ENCODE results near the gene CALHM5.
"Not testable (repeated sequence)": the region's sequence is repeated elsewhere in the genome, so short reads cannot be mapped to it uniquely, and the experiment has no call there.

Gene CALHM5, protein sequence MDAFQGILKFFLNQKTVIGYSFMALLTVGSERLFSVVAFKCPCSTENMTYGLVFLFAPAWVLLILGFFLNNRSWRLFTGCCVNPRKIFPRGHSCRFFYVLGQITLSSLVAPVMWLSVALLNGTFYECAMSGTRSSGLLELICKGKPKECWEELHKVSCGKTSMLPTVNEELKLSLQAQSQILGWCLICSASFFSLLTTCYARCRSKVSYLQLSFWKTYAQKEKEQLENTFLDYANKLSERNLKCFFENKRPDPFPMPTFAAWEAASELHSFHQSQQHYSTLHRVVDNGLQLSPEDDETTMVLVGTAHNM

DNA sequence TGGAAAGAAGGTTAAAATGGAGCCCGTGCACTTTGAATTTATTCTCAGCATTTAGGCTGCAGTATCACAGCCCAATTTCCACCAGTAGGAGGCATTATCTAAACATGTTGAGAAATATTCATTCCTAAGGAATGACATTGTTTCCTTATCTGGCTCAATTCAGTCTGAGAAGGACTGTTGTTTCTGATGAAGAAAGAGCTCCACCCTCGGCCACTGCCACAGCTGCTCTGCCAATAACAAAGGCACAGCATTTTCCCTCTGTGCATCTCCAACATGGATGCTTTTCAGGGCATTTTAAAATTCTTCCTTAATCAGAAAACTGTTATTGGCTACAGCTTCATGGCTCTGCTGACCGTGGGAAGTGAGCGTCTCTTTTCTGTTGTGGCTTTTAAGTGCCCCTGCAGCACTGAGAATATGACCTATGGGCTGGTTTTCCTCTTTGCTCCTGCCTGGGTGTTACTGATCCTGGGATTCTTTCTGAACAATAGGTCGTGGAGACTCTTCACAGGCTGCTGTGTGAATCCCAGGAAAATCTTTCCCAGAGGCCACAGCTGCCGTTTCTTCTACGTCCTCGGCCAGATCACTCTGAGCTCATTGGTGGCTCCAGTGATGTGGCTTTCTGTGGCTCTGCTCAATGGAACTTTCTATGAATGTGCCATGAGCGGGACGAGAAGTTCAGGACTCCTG lies at the start of gene CALHM5:
CALHM5 (plus strand) TSS at position 216 of the 687 bp plus-strand sequence; CDS start at position 274, 58 bp downstream.
- peak; percentile 59 for DNase-seq (ENCODE audit: low read depth, low spot score)

DNA sequence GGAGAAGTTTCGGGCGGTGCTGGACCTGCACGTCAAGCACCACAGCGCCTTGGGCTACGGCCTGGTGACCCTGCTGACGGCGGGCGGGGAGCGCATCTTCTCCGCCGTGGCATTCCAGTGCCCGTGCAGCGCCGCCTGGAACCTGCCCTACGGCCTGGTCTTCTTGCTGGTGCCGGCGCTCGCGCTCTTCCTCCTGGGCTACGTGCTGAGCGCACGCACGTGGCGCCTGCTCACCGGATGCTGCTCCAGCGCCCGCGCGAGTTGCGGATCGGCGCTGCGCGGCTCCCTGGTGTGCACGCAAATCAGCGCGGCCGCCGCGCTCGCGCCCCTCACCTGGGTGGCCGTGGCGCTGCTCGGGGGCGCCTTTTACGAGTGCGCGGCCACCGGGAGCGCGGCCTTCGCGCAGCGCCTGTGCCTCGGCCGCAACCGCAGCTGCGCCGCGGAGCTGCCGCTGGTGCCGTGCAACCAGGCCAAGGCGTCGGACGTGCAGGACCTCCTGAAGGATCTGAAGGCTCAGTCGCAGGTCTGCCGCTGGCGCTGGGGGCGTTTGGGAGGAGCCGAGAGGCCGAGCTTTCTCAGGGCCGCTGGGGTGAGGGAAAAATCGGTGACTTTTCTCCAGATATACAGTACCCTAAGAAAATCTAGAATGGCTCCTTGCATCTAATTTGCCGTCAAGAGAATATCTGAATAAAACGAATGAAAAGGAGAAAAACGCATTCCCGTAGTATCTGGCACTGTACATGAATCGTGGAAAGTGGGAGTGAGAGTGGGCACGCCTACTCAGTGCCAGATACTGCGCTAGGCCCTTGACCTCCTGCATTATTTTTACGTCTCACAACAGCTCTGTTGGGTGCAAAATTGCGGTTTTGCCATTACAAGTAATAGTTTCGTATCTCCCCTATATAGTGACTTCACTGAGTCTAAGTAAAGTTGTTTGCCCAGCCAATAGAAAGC lies 49.2 kb upstream of the CALHM5 start:
- DNase-seq (ENCODE audit: low read depth, low spot score) = peak; percentile 92

DNA sequence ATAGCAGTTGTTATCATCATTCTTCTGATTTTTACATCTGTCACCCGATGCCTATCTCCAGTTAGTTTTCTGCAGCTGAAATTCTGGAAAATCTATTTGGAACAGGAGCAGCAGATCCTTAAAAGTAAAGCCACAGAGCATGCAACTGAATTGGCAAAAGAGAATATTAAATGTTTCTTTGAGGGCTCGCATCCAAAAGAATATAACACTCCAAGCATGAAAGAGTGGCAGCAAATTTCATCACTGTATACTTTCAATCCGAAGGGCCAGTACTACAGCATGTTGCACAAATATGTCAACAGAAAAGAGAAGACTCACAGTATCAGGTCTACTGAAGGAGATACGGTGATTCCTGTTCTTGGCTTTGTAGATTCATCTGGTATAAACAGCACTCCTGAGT lies 48.1 kb upstream of the CALHM5 start:
- no peak for DNase-seq (ENCODE audit: low read depth, low spot score)

DNA sequence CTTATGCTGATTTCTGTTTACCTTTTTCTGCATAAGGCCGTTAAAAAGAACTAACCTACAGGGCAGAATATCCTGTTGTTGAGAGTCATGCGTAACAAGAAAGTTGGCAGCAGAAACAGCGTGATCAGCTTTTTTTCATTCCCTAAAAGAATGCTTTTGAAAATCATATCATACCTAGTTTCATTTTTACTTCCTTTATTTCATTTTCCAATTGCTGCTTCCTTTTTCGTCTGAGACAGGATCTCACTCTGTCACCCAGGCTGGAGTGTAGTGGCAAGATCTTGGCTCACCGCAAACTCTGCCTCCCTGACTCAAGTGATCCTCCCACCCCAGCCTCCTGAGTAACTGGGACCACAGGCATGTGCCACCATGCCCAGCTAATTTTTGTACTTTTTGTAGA lies 46.2 kb upstream of the CALHM5 start:
- DNase-seq (ENCODE audit: low read depth, low spot score) = no peak

DNA sequence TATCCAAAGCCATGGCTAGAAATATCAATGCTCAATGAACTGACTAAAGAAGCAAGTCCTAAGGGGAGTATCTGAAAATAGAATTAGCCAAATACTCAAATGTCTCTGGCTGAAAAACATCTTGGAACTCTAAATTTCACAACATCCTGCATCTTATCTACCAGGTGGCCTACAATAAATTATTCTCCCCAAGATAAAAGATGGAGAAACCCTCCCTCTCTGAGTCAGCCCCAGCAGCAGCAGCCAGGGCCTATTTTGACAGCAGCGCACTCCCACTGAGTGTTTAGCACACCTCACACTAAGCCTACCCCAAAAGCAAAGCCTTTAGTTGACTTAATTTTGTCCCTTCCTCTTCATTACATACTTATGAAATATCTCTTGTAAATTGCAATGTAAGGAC lies 44.3 kb upstream of the CALHM5 start:
- DNase-seq (ENCODE audit: low read depth, low spot score) = no peak

DNA sequence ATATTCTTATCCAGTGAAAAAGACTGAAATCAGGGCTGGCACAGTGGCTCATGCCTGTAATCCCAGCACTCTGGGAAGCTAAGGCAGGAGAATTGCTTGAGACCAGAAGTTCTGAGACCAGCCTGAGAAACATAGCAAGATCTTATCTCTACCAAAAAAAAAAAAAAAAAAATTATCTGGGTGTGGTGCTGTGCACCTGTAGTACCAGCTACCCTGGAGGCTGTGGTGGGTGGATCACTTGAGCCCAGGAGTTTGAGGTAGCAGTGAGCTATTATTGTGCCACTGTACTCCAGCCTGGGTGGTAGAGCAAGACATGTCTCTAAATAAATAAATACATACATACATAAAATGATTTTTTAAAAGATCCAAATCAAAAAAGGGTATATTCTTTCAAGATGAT lies 43.9 kb upstream of the CALHM5 start:
- no peak for DNase-seq (ENCODE audit: low read depth, low spot score)

DNA sequence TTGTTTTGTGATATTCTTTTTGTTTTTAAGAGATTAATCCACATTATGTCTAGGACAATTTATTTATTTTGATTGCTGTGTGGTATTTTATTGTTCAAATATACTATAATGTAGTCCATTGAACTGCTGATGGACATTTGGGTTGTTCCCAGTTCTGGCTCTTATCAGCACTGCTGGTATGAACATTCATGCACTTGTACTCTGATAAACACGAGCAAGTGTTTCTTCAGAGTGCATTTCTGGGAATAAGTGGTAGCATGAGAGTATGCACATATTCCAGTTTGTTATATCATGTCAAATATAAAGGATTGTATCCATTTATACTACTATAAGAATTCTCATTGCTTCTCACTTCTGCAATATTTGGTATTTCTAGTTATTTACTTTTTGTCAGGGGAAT lies 43.1 kb upstream of the CALHM5 start:
- no peak for DNase-seq (ENCODE audit: low read depth, low spot score)

DNA sequence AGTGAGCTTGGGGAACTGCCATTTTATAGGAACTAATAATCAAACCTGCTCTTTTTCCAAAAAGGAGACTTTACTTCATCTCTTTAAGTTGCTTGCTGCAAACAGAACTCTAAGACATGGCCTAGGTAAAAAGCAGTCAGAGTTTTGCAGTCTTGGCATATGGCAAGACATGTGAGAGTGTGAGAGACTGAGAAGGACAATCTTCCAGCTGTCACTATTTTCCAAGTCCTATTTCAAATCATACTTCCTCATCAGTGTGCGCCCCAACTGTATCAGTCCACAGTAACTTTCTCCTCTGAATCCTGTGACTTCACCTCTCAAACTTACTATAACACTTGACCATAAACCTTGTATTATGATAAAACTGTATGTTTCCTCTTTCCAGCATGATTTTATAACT lies 39.9 kb upstream of the CALHM5 start:
- no peak for DNase-seq (ENCODE audit: low read depth, low spot score)

DNA sequence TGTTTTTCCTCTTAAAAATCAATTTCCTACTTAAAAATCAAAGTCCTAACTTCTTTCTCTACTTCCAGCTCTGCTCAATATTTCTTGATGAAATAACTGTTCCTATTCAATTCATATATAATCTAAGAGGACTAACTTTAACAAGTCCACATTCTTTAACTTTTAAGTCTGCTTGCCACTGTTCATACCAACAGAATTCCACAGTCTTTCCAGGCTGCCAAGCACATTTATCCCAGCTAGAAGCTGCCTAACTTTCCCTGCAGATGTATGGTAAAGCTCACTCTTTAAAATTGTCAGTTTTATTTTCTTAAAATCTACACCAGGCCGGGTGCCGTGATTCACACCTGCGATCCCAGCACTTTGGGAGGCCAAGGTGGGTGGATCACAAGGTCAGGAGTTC lies 38.7 kb upstream of the CALHM5 start:
- DNase-seq (ENCODE audit: low read depth, low spot score) = no peak

DNA sequence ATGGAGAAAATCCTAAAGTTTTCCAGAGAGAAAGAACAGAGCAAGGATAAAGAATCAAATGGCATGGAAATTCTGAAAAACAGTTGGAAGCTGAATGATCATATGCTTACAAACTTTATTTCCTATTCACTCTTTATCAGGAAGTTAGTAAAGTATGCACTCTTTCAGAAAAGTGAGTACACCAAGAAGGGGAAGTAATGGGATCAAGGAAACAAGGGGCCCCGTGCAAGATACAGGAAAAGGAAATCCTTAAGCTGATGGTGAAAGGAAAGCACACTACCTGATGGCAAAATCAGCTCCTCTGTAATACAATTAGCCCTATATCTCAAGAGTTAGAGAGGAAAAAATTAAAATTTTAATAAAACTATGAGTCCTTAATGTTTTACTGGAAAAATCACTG lies 36.3 kb upstream of the CALHM5 start:
- no peak for DNase-seq (ENCODE audit: low read depth, low spot score)

DNA sequence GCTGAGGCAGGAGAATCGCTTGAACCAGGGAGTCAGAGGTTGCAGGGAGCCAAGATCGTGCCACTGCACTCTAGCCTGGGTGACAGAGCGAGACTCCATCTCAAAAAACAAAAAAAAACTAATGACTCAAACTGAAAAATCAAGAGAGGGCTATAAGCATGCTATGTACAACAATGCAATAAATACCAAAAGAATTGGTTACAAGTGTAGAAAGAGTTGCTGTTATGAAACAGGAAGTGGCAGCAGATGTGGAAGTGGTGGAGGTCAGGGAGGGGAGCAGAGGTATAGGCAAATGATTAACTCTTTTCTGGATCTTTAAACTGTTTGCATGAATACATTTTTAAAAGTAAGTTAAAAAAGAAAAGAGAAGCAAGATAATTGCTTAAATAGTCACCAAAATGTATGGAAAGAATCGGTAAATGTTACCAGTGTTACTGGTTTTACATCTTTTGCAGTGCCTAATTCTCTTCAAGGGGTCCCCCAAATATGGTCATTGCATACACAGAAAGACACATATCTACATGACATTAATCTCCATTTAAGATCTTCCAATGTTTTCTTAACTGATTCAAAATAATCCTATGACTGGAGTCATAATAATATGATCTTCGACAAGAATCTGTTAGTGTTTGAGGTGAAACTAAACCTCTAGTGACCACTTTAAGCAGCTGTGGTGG lies 35.3 kb upstream of the CALHM5 start:
- DNase-seq (ENCODE audit: low read depth, low spot score) = no peak

DNA sequence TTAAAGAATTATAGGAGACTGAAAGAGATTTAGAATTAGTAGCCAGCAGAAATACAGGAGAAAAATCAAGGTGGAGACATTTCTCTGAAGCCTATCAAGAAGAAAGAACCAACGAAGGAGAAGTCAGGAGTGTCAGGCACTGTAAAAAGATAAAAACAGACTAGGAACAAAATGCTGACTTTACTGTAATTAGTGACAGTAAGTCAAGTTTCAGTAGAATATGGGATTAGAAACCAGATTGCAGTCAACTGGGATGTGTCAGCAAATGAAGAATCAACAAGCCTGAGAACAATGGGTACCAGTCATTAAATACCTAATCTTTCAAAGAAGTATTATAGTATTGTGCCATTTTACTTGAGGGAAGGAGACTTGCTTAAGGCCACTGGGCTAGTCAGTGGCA lies 28.7 kb upstream of the CALHM5 start:
- no peak for DNase-seq (ENCODE audit: low read depth, low spot score)

DNA sequence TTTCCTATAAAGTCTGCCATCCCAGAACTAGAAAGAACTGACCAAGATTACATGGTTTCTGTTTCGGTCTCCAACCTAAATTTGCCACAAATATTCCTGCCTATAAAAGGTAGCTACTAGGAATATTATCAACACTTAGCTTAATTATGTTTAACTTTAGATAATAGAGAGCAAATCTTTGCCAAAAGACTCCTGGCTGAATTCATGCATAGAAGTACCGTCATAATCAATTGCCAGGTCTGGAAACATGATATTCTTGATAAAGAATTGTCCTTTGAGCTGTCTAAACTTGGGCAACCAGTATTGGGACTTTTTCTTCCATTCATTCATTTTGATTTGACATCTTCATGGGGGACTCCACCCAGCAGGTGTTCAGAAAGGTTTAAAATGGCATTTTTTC lies 27.8 kb upstream of the CALHM5 start:
- no peak for DNase-seq (ENCODE audit: low read depth, low spot score)

DNA sequence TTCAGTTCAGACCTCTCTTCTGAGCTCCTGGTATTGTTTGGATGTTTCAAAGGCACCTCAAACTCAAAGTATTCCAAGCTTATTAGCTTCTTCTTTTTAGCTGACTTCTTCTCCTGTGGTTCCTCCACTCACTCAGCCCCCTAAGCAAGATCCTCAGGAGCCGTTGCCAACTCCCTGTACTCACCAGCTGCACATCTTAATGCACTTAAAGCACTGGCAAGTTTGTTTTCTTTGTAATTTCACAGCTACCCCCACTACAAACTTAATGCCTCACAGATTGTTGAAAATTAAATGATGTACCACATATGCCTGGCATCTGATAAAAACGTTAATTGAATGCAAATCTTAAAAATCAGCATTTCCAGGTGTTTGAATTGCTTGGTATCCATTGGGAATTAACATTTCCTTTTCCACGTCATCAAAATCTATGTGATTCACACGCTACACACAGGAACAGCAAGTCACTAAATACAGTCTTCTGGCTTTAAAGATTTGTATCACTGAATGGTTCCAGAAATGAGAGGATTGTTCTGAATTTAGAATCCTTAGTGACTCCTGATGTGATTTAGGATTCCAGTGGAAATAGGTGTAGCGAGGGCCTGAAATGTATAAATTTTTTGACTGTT lies 25.8 kb upstream of the CALHM5 start:
- DNase-seq (ENCODE audit: low read depth, low spot score) = no peak

DNA sequence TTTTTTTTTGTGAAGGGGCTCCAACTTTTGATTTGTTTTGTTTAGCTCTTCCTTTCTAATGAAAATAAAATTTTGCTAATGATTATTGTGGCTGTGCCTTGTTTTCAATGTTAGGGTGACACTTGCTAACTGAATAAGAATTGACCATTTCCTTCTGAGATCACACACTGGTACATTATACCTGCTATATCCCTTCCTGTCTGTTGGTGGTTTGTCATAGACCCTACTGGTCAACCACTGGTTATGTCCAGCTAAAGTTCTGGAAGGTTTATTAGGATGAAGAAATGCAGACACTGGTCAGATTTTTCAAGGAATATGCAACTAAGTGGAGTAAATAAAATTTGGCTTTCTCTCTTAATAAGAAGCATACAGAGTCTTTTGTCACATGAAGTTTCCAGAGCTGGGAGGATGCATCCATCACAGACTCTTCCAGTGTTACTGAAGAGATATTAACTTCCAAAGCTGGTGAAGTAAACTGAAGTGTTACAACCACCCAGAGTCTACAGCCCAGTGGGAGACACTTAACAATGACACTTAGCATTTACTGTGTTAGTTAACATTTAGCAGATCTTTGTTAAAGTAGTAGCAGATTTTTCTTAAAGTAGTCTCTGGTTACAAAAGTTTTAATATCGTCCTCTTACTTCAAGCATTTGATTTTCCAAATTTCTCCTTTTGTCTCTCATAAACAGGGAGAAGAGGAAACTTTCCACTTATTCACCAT lies 19.7 kb upstream of the CALHM5 start:
- no peak for DNase-seq (ENCODE audit: low read depth, low spot score)

DNA sequence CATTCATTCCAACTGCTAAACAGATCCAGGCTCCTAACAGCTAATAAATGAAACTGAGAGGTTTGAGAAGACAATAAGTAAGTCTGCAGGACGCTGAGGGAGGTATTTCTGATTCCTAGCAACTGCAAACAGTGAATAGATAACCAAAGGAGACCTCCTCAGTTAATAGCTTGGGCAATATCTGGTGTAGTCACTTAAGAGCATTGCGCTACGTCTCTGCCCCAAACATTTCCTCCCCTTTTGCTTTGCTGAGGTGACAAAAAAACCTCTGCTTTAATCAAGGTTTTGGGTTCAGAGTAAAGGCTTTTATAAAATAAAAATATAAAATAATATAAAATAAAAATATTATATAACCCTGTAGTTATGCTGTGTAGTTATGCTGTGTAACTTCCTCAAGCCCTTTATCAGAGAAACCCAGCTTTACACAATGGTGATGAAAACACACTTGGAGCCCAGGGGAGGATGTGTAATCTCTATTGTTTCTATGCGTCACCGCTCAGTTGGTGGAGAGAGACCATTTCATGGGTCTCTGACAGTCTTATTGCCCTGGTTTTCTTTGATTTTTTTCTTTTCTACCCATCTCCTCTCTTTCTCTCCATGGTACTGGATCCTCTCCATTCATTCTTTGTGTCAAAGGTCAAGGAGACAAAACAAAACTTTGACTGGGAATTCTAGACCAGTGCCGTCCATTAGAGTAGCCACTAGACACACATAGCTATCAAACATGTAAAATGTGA lies 18.9 kb upstream of the CALHM5 start:
- no peak for DNase-seq (ENCODE audit: low read depth, low spot score)

DNA sequence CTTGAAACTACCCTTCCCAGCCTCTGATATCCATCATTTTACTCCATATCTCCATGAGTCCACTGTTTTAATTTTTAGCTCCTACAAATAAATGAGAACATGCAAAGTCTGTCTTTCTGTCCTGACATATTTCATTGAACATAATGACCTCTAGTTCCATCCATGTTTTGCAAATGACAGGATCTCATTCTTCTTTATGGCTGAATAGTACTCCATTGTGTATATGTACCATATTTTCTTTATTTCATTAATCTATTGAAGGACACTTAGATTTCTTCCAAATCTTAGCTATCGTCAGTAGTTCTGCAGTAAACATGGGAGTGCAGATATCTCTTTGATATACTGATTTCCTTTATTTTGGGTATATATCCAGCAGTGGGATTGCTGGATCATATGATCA lies 16.3 kb upstream of the CALHM5 start:
- not testable (repeated sequence) for DNase-seq (ENCODE audit: low read depth, low spot score)

DNA sequence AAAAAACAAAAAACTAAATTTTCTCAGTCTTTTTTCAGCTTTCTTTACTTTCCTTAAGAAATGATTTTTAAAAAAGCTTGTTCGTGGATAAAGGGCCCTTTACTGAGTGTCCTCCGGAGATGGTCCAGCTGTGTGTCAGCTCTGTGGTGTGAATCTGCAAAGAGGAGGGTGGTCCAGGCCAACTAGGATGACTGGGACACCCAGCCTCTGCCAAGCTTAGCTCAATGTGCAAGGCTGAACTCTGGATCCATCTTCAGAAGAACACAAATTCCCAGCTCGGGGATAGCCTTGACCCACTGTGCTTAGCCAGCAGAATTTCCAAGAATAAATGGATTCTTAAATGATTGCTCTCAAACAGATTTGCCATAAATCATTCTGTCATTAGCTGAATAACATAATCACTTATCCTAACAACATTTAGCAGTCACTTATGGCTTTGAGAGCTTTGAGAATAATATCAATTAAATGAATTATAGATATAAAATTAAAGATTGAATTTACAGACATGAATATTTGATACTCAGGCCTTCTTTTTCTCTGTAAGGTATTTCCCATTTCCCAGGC lies 14.2 kb upstream of the CALHM5 start:
- no peak for DNase-seq (ENCODE audit: low read depth, low spot score)

DNA sequence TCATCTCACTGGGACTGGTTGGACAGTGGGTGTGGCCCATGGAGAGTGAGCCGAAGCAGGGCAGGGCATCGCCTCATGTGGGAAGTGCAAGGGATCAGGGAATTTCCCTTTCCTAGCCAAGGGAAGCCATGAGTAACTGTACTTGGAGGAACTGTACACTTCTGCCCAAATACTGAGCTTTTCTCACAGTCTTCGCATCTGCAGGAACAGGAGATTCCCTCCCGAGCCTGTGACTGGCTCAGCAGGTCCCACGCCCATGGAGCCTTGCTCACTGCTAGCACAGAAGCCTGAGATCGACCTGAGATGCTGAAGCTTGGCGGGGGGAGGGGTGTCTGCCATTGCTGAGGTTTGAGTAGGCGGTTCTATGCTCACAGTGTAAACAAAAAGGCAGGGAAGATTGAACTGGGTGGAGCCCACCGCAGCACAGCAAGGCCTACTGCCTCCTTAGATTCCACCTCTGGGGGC lies 10.4 kb upstream of the CALHM5 start:
- peak; percentile 87 for DNase-seq (ENCODE audit: low read depth, low spot score)

Data from ELF-1 (cell line).